AG09319 (cell line): ENCODE measurements around the gene SLC26A4.
"Not testable (repeated sequence)": the region's sequence is repeated elsewhere in the genome, so short reads cannot be mapped to it uniquely, and the experiment has no call there.

ENCODE experiments used
- DNase-seq: peaks from one replicate; pipeline ENCODE4 v3.0.0-alpha.2; 2010; ENCODE audit warnings: low read depth; ENCODE audit errors: extremely low read depth
- TF ChIP-seq, protein P1 (sequence below): IDR thresholded peaks from 2 replicates; pipeline ENCODE4 v1.5.1; 2011; ENCODE audit warnings: low read depth, mild to moderate bottlenecking, inconsistent platforms, low read length, moderate library complexity

Gene SLC26A4

DNA sequence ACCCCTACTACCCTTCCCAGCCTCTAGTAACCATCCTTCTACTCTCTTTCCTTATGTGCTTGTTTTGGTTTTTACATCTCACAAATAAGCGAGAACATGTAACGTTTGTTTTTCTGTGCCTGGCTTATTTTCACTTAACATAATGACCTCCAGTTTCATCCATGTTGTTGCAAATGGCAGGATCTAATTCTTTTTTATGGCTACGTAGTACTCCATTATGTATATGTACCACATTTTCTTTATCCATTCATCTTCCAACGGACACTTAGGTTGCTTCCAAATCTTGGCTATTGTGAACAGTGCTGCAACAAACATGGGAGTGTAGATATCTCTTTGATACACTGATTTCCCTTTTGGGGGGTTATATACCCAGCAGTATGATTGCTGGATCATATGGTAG lies 33.6 kb upstream of the SLC26A4 start:
- TF ChIP-seq, protein P1, sequence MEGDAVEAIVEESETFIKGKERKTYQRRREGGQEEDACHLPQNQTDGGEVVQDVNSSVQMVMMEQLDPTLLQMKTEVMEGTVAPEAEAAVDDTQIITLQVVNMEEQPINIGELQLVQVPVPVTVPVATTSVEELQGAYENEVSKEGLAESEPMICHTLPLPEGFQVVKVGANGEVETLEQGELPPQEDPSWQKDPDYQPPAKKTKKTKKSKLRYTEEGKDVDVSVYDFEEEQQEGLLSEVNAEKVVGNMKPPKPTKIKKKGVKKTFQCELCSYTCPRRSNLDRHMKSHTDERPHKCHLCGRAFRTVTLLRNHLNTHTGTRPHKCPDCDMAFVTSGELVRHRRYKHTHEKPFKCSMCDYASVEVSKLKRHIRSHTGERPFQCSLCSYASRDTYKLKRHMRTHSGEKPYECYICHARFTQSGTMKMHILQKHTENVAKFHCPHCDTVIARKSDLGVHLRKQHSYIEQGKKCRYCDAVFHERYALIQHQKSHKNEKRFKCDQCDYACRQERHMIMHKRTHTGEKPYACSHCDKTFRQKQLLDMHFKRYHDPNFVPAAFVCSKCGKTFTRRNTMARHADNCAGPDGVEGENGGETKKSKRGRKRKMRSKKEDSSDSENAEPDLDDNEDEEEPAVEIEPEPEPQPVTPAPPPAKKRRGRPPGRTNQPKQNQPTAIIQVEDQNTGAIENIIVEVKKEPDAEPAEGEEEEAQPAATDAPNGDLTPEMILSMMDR: no peak
- no peak for DNase-seq

GRCh38 chr7:107628461-107629064 lies 32.1 kb upstream of the SLC26A4 start:
- DNase-seq: no peak
- TF ChIP-seq, protein P1: no peak

DNA sequence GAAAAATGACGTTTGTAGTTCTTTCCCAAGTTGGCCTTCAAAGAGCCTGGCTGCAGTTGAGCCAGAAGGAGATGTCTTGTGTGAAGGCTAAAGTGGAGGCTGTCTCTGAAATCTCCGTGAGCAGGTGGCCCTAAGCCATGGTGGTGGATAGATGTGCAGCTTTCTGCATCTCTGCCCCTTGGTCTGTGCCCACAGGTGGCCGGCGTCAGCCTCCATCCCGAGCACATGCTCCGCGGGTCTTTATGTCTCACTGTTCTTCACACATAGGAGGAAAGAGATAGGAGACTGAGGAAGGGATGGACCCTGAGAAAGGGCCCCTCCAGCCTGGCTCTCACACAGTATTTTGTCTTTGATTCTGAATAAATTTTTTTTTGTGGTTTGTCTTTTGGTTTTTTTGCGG lies 30.3 kb upstream of the SLC26A4 start:
- DNase-seq: no peak
- TF ChIP-seq, protein P1: no peak

DNA sequence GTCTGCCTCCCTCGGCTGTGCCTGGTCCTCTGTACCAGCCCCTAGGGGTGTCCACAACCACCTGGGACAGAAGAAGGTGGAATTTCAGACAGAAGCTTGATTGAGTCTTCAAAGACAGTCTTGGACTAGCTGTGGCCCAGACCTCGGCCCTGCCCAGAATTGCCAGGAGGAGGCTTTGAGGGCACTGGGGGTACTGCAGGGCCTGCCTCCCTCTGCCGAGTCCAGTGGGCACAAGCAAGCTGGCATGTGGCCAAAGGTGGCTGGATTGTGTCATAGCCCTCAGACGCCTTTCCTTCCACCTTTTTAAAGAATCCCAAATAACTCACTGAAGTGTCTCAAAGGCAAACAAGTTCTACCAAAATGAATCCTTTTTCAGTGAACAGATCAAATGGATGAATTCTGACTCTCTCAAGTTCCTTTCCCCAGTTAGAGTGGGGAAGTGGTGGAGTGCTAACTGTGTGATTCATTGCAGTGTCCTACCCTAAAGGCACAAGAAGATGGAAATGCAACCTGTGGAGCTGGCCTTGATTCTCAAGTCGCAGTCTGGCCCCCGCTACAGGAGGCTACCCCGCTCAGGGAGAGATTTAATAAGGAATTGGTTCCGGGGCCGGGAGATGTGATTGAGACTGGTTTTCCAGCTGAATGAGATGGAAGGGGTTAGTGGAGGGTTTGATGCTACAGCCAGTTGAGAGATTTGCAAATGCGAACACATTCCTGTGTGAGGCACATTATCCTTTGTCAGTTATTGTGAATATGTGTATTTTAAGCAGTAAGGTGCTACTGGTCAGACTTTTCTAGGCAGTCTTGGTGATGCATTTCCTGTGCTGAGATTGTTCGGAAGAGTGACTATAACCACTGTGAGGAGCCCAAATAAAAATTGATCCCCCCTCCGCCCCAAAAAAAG lies 28.8 kb upstream of the SLC26A4 start:
- DNase-seq: no peak
- TF ChIP-seq, protein P1: no peak

- no peak for DNase-seq
- TF ChIP-seq, protein P1: no peak
Observed at GRCh38 chr7:107632492-107632865, 28.1 kb upstream of the SLC26A4 start.

DNA sequence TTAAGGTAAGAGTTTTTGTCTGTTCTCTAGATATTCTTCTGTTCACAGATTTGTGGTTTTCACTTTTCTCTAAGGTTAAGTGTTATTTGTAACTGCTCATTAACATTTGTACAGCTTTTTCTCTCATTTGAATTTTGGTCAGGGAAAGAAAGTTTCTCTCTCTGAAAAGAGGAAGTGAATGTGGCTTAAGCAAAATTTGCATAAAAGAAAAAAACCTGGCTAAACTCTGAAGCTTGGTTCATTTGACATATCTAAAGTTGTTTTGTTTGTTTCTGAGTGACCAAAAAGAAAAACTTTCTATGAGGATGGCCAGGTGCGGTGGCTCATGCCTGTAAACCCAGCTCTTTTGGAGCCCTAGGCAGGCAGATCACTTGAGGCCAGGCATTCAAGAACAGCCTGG lies 22.0 kb upstream of the SLC26A4 start:
- TF ChIP-seq, protein P1: no peak
- DNase-seq: no peak

- DNase-seq: not testable (repeated sequence)
Observed at GRCh38 chr7:107639070-107639469, 21.6 kb upstream of the SLC26A4 start.

DNA sequence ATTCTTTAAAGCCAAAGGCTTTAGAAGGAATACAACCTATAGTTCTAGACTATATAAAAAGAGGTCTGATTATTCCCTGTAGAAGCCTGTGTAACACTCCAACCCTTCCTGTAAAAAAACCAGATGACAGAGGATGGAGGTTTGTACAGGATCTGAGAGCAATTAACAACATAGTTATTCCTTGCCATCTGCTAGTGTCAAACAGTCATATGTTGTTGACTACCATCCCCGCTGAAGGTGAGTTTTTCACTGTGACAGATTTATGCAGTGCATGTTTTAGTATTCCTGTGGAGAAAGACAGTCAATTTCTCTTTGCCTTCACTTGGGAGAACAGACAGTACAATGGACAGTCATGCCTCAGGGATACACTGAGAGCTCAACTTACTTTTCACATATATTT lies 19.0 kb upstream of the SLC26A4 start:
- TF ChIP-seq, protein P1: no peak
- no peak for DNase-seq
